EH (cell line): ENCODE data around the gene SOX6.
"Not testable (repeated sequence)": the region's sequence is repeated elsewhere in the genome, so short reads cannot be mapped to it uniquely, and the experiment has no call there.

ENCODE experiments used
- DNase-seq: peaks from one replicate; pipeline ENCODE4 v3.0.0-alpha.2; 2015; ENCODE audit warnings: low read depth

Gene SOX6

DNA sequence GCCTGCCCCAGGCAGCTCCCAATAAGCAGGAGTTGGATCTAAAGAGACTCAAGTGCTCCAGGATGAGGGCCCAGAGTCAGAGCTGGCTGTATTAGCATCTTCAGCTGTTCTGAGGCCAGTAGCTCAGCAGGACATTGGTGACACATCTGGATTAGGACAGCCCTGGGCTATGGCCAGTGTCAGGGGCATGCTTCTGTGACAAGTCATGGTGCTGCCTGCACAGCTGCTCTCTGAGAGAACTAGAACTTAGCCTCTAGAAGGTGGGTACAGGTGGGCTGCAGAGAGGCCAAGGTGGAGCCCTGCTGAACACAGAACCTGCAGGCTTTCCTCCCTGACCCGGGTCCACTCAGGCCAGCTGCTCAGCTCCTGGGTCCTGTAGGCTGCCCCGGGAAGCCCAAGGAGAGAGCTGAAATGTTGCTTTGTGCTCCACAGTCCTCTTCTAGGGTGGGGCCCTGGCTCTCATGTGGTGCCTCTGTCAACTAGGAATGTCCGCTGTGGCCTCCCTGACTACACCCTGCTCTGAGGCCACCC, 426.9 kb downstream of the SOX6 start:
- DNase-seq: no peak

DNA sequence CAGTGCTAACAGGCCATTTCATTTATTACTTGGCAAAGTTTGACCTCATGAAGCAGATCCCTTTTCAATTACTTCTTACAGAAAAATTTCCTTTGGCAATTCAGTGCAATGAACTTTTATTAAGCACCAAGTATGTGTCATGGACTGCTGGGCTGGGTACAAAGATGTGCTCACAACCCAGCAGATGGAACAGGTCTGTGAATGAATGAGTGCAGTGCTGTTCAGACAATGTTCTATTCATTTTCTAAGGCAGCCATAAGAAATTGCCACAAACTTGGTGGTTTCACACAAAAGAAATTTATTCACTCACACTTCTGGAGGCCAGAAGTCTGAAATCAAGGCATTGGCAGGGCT, 428.5 kb downstream of the SOX6 start:
- DNase-seq: no peak

DNA sequence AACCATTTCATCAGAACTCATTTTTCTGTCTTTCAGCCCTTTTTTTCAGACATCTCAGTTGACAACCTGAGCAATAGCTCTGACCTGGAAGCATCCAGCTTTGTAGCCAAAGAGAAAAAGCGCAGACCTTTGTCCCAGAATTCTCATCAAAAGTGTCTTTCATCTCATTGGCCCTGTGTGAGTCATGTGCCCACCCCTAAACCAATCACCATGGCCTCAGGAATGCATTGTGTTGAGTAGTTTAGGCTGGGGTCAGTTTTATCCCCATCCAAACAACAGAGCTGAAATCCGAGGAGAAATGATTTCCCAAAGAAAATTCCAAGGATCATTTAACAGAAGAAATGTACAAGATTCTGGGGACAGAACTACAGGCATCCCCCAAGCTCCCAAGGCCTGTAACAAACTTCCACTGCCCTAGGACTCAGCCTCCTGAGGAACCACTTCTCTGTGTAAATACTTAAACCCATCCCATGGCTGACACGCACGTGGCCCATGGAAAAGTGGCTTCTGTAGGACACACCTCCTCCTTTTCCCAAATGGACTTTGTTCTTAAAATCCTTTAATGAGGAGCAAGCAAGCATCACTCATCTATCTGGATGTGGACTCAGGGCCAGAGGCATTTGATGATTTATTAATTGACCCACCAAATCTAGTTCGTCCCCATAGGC, 429.0 kb downstream of the SOX6 start:
- DNase-seq: no peak

DNA sequence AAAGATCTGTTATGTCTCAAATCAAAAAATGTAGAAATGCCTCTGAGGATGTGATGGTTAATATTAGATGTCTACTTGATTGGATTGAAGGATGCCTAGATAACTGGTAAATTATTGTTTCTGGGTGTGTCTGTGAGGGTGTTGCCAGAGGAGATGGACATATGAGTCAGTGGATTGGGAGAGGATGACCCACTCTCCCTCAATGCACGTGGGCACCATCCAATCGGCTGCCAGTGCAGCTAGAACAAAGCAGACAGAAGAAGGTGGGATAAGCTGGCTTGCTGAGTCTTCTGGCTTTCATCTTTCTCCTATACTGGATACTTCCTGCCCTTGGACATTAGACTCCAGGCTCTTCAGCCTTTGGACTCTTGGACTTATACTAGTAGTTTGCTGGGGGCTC, 430.3 kb downstream of the SOX6 start:
- DNase-seq: no peak

DNA sequence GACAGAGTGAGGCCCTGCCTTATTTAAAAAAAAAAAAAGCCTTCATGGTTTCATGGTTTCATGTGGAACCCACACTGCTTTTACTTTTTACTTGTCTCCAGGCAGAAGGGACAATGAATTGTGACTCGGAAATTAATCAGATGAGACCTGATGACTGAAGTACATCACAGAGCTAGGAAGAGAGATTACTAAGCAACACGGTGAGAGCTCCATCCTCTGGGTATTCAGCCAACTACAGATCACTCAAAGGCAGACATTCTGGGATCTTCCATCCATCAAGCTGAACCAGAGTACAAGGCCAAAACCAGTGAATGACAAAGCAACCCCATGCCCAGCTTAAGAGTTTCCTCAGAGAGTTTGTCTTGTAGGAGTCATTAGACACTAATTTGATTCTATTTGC, 433.2 kb downstream of the SOX6 start:
- DNase-seq: peak; percentile 32

DNA sequence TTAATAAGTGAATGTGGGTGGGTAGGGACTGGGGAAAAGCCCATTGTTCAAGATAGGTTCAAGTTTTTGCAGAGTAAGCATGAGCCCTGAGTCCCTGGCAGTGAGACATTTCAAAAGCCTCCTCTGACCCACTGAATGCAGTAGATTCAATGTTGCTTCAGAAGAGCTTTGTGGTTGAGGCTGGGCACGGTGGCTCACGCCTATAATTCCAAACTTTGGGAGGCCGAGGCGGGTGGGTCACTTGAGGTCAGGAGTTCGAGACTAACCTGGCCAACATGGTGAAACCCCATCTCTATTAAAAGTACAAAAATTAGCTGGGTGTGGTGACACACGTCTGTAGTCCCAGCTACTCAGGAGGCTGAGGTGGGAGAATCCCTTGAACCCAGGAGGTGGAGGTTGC, 433.6 kb downstream of the SOX6 start:
- not testable (repeated sequence) for DNase-seq

DNA sequence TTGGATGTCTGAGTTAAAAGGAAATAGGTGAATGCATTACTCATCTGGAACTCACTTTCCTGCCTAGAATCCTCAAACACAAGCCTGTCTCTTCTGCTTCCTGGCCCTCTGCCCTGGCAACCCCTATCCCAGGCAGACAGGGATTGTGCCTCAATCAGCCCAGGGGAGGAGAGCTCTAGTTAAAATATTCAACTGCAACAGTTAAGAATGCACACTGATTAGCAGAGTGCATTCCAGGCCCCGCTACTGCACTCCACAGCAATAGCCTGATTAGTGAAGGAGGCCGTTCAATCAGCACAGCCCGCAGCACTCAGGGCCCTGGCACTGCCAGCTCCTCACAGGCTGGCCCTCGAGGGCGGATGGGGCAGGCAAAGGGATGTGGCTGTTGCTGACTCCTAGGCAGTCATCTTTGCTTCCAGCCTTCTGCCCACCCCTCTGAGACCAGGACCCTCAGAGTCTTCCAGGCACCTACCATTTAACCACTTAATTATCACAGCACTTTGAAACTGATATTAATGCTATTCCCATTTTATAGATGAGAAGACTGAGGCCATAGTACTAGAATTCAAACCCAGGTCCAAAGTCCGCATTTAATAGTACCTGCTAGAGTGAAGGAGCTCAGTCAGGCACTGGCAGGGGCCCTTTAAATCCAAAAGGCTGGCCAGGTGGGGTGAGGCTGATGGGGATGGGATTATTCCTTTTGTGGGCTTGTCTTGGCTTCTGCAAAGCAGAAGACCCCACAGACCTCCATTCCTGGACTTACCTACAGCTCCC, 435.3 kb downstream of the SOX6 start:
- peak; percentile 31 for DNase-seq

DNA sequence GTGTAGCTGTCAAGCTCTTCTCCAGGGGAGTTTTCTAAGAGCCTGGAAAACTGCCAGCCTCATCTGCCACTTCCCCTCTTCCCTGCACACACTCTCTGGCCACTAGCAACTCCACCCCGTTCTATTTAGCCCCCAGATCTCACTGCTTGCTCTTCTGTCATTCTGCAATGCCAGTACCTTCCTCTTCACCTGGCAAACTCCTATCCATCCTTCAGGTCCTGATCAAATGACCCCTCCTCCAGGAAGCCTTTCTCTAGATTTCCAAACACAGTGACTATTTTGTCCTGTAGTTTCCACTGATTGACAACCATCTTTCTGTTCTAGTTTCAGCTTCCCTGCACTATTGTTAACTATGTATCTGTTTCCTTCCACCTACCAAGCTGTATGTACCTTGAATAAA, 437.7 kb downstream of the SOX6 start:
- no peak for DNase-seq

DNA sequence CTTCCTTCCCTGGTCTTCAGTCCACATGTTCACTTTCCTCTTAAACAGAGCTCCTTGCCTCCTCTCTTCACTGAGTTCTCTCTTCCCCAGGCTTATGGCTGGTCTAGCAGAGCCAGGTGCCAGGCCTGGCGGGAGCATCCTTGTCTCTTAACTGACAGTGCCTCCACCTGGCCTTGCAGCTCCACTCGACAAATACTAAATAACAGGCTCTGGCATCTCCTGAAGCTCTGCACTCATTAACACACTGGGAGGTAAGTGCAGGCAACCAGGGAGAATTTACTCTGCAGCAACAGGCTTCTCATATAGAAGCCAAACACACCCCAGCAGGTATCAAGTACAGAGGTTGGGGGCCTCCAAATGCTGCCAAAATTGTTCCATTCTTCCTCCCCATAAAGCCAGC, 438.1 kb downstream of the SOX6 start:
- no peak for DNase-seq
